GM12873 (cell line): ENCODE data around the gene CACNA1D.

ENCODE experiments used
- CTCF ChIP-seq: IDR thresholded peaks from 2 replicates; pipeline ENCODE4 v1.5.1; 2012; ENCODE audit warnings: low read depth, mild to moderate bottlenecking, moderate library complexity, low read length, control low read depth; ENCODE audit not compliant: insufficient read depth; ENCODE audit errors: missing control alignments

CACNA1D gene

GRCh38 chr3:53844262-53845102, 350.1 kb downstream of the CACNA1D start:
- TF ChIP-seq CTCF: no peak

- peak; percentile 31 for TF ChIP-seq CTCF
These were observed 350.9 kb downstream of the CACNA1D start for GRCh38 chr3:53845103-53845880.

DNA sequence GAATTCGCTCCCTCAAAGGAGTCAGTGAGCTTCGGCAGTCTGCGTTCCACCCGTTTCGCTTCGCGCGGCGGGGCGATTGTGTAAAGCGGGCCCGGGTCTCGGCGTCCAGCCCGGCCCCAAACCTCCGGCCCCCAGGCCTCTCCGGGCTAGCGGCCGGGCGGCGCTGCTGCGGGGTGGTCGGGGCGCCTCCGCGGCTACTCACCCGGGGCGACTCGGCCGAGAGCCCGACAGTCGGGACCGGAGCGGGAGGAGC, 351.4 kb downstream of the CACNA1D start:
- no peak for TF ChIP-seq CTCF

- no peak for TF ChIP-seq CTCF
These were observed 351.9 kb downstream of the CACNA1D start, which contains the start of the genes CHDH and IL17RB for GRCh38 chr3:53846134-53846850. CHDH (minus strand) TSS chr3:53846419; CDS start chr3:53824008, 22,411 bp downstream. IL17RB (plus strand) TSS chr3:53846568; CDS start chr3:53846589, 21 bp downstream.

- no peak for TF ChIP-seq CTCF
These were observed 352.4 kb downstream of the CACNA1D start for GRCh38 chr3:53846851-53847155.

GRCh38 chr3:53849916-53850315, 355.5 kb downstream of the CACNA1D start:
- no peak for TF ChIP-seq CTCF

- TF ChIP-seq CTCF: no peak
These were observed 356.5 kb downstream of the CACNA1D start for GRCh38 chr3:53850895-53851294.
